Effector memory CD4-positive, alpha-beta T cell (primary cell): ENCODE data around the gene SFXN5.
A peak's percentile ranks its signal among the peaks of the same experiment; 100 is the strongest.
"Not testable (repeated sequence)": the region's sequence is repeated elsewhere in the genome, so short reads cannot be mapped to it uniquely, and the experiment has no call there.

ENCODE experiments used
- DNase-seq, 3 donors: peaks; one replicate each; pipeline ENCODE4 v3.0.0-alpha.2; 2020
- H3K27ac ChIP-seq: 2 replicates; pipeline ENCODE4 v1.7.0; 2013; ENCODE audit warnings: mild to moderate bottlenecking, low read length, moderate library complexity; ENCODE audit not compliant: insufficient read depth, poor library complexity, severe bottlenecking
- H3K27me3 ChIP-seq: replicated peaks from 2 replicates; pipeline ENCODE4 v1.7.0; 2013; ENCODE audit warnings: mild to moderate bottlenecking, low read length; ENCODE audit not compliant: insufficient read depth, control insufficient read depth, poor library complexity, severe bottlenecking
- H3K36me3 ChIP-seq: 2 replicates; pipeline ENCODE4 v1.7.0; 2013; ENCODE audit warnings: mild to moderate bottlenecking, low read length, moderate library complexity; ENCODE audit not compliant: control insufficient read depth, insufficient read depth
- H3K4me1 ChIP-seq: 2 replicates; pipeline ENCODE4 v1.7.0; 2013; ENCODE audit warnings: low read length, mild to moderate bottlenecking; ENCODE audit not compliant: control insufficient read depth, insufficient read depth, poor library complexity, severe bottlenecking
- H3K4me3 ChIP-seq: 2 replicates; pipeline ENCODE4 v1.7.0; 2013; ENCODE audit warnings: low read length, low read depth, mild to moderate bottlenecking; ENCODE audit not compliant: insufficient read depth, poor library complexity, severe bottlenecking
- H3K9me3 ChIP-seq: 2 replicates; pipeline ENCODE4 v1.7.0; 2013; ENCODE audit warnings: mild to moderate bottlenecking, low read length, moderate library complexity; ENCODE audit not compliant: control insufficient read depth
- total RNA-seq, 3 donors: gene quantifications; one replicate each; lab custom pipeline; 2026; lab: John Stamatoyannopoulos, UW

The SFXN5 gene
- 7.4 to 9.3 (median 7.8) reads per million in 3 donors for total RNA-seq

- H3K4me1 ChIP-seq = peaks cover 15% of the 10 kb centered on the region
- H3K9me3 ChIP-seq = no peaks in the 10 kb centered on the region
- no peaks in the 10 kb centered on the region for H3K27me3 ChIP-seq
- DNase-seq = peak; percentile 87 to 91 (median 88)
- peak within 1 kb of the TSS; percentile 99 for H3K4me3 ChIP-seq
- H3K27ac ChIP-seq = peak within 1 kb of the TSS; percentile 76
- H3K36me3 ChIP-seq = no peaks in the 10 kb centered on the region
Observed at GRCh38 chr2:73071360-73072128, at the start of gene SFXN5. TSS of gene SFXN5 (minus strand) at chr2:73071712. CDS start at chr2:73071705, 7 bp downstream.

DNA sequence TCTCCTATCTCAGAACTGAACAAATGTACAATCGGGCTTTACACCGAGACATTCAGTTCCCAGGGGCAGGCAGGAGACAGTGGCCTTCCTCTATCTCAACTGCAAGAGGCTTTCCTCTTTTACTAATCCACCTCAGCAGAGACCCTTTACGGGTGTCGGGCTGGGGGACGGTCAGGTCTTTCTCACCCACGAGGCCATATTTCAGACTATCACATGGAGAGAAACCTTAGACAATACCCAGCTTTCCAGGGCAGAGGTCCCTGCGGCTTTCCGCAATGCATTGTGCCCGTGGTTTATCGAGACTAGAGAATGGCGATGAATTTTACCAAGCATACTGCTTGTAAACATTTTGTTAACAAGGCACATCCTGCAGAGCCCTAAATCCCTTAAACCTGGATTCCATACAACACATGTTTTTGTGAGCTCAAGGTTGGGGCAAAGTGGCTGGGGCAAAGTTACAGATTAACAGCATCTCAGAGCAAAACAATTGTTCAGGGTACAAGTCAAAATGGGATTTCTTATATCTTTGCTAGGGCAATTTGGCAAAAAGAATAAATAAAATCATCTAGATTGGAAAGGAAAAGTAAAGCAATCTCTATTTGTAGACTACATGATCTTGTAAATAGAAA lies 48.2 kb upstream of the SFXN5 start:
- H3K4me3 ChIP-seq, DNase-seq, H3K27ac ChIP-seq, H3K36me3 ChIP-seq, H3K9me3 ChIP-seq, H3K27me3 ChIP-seq, H3K4me1 ChIP-seq: not testable (repeated sequence)

DNA sequence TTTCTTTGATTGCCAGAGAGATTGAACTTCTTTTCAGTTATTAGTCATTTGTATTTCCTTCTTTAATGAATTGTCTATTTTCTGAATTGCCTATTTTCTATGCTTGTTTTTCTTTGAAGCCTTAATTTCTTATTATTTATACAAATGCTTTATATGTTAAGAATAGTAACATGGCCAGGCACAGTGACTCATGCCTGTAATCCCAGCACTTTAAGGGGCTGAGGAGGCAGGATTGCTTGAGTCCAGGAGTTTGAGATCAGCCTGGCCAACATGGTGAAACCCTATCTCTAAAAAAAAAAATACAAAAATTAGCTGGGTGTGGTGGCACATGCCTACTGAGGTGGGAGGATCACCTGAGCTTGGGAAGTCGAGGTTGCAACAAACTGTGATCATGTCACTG lies 45.9 kb upstream of the SFXN5 start:
- no peaks in the 10 kb centered on the region for H3K36me3 ChIP-seq
- no peak overlapping the region for H3K27ac ChIP-seq
- DNase-seq = no peak
- H3K4me1 ChIP-seq = no peaks in the 10 kb centered on the region
- no peak overlapping the region for H3K4me3 ChIP-seq
- H3K27me3 ChIP-seq = no peaks in the 10 kb centered on the region
- H3K9me3 ChIP-seq = no peaks in the 10 kb centered on the region

GRCh38 chr2:73116182-73116960 lies 44.9 kb upstream of the SFXN5 start:
- no peaks in the 10 kb centered on the region for H3K27me3 ChIP-seq

GRCh38 chr2:73114273-73114867 lies 42.9 kb upstream of the SFXN5 start:
- Histone ChIP-seq H3K4me3 (no peak overlapping the region), H3K27ac (no peak overlapping the region), H3K9me3 (no peaks in the 10 kb centered on the region), H3K4me1 (peaks cover 7% of the 10 kb centered on the region), H3K36me3 (no peaks in the 10 kb centered on the region), H3K27me3 (no peaks in the 10 kb centered on the region)
- DNase-seq = no peak

More at GRCh38 chr2:73116182-73116960, 44.9 kb upstream of the SFXN5 start:
- peaks cover 5% of the 10 kb centered on the region for H3K4me1 ChIP-seq
- H3K9me3 ChIP-seq = no peaks in the 10 kb centered on the region
- H3K4me3 ChIP-seq = no peak overlapping the region
- DNase-seq = no peak
- H3K27ac ChIP-seq = no peak overlapping the region
- no peaks in the 10 kb centered on the region for H3K36me3 ChIP-seq

- H3K4me3 ChIP-seq = peak within 1 kb of the TSS; percentile 90
- peaks cover 9% of the 10 kb centered on the region for H3K4me1 ChIP-seq
- H3K36me3 ChIP-seq = no peaks in the 10 kb centered on the region
- no peaks in the 10 kb centered on the region for H3K9me3 ChIP-seq
- peak; percentile 75 to 81 (median 80) for DNase-seq
- H3K27ac ChIP-seq = peak within 1 kb of the TSS; percentile 66
- H3K27me3 ChIP-seq = no peaks in the 10 kb centered on the region
Observed at GRCh38 chr2:73112913-73113854, 41.7 kb upstream of the SFXN5 start, which contains the start of gene RAB11FIP5. TSS of gene RAB11FIP5 (minus strand) at chr2:73112948. CDS start at chr2:73112777, 171 bp downstream.

- H3K27me3 ChIP-seq = no peaks in the 10 kb centered on the region
- peak overlapping the region; percentile 60 for H3K4me3 ChIP-seq
- H3K27ac ChIP-seq = peak overlapping the region; percentile 48
- H3K4me1 ChIP-seq = peaks cover 9% of the 10 kb centered on the region
- no peaks in the 10 kb centered on the region for H3K36me3 ChIP-seq
- H3K9me3 ChIP-seq = no peaks in the 10 kb centered on the region
- DNase-seq = peak in 2 of 3 donors; percentile 11 to 27
Observed at GRCh38 chr2:73112026-73112912, 40.8 kb upstream of the SFXN5 start.

GRCh38 chr2:73111073-73112025 lies 39.8 kb upstream of the SFXN5 start:
- Histone ChIP-seq H3K36me3 (no peaks in the 10 kb centered on the region), H3K4me1 (peaks cover 9% of the 10 kb centered on the region), H3K27ac (no peak overlapping the region), H3K27me3 (no peaks in the 10 kb centered on the region), H3K9me3 (no peaks in the 10 kb centered on the region), H3K4me3 (peak overlapping the region; percentile 60)
- no peak for DNase-seq
